Liver (tissue), 9 donors: Measurements from ENCODE around the gene SLC7A14. TPM values are rescaled to one million over a fixed set of nuclear protein-coding genes. Genes with fewer than 3 reads are reported as not detected.

Source experiments
- DNase-seq: peaks from one replicate; pipeline ENCODE4 v3.0.0-alpha.2; 2017; ENCODE audit warnings: low spot score
- H3K27ac ChIP-seq, 2 donors: one replicate each; pipeline ENCODE4 v1.7.0; 2013; ENCODE audit warnings: inconsistent platforms in 2 of 2, low read length in 2 of 2, control low read depth in 1 of 2, low read depth in 1 of 2, mild to moderate bottlenecking in 1 of 2
- H3K27me3 ChIP-seq, 4 donors: one replicate each; pipeline versions ENCODE4 v1.6.1 to v1.7.0; 2013; ENCODE audit warnings: low read length in 3 of 4, inconsistent platforms in 1 of 4, mild to moderate bottlenecking in 1 of 4, moderate library complexity in 1 of 4; ENCODE audit not compliant: control insufficient read depth in 4 of 4, insufficient read depth in 4 of 4
- H3K36me3 ChIP-seq, 4 donors: one replicate each; pipeline versions ENCODE4 v1.6.1 to v1.7.0; 2013; ENCODE audit warnings: low read length in 3 of 4, mild to moderate bottlenecking in 3 of 4, low read depth in 1 of 4, moderate library complexity in 1 of 4; ENCODE audit not compliant: control insufficient read depth in 4 of 4, insufficient read depth in 3 of 4
- H3K4me1 ChIP-seq, 4 donors: one replicate each; pipeline versions ENCODE4 v1.6.1 to v1.7.0; 2013; ENCODE audit warnings: low read length in 3 of 4, mild to moderate bottlenecking in 3 of 4, moderate library complexity in 1 of 4; ENCODE audit not compliant: control insufficient read depth in 4 of 4, insufficient read depth in 4 of 4
- H3K4me3 ChIP-seq, 3 donors: one replicate each; pipeline versions ENCODE4 v1.6.1 to v1.7.0; 2013; ENCODE audit warnings: low read length in 3 of 3, control low read depth in 1 of 3, low read depth in 1 of 3, mild to moderate bottlenecking in 1 of 3
- H3K9ac ChIP-seq, 2 donors: one replicate each; pipeline ENCODE4 v1.7.0; 2013; ENCODE audit warnings: low read length in 2 of 2, mild to moderate bottlenecking in 2 of 2, moderate library complexity in 2 of 2, control low read depth in 1 of 2, low read depth in 1 of 2
- H3K9me3 ChIP-seq, 4 donors: one replicate each; pipeline versions ENCODE4 v1.6.1 to v1.7.0; 2013; ENCODE audit warnings: low read length in 3 of 4; ENCODE audit not compliant: control insufficient read depth in 4 of 4
- CTCF ChIP-seq: fragments of 150-350 bp; IDR thresholded peaks from 2 replicates; pipeline ENCODE4 v1.5.1; 2017; ENCODE audit warnings: improper control_type of control experiment, low read depth, low read length; ENCODE audit not compliant: missing input control
- EGR1 ChIP-seq, 2 donors: IDR thresholded peaks; 2 replicates each; pipeline ENCODE4 v1.6.1; 2016 to 2018; ENCODE audit warnings: antibody characterized with exemption in 2 of 2, low read depth in 2 of 2
- FOXA1 ChIP-seq: IDR thresholded peaks from 2 replicates; pipeline ENCODE4 v1.6.1; 2016; ENCODE audit warnings: antibody characterized with exemption
- FOXA2 ChIP-seq: IDR thresholded peaks from 2 replicates; pipeline ENCODE4 v1.6.1; 2016; ENCODE audit warnings: antibody characterized with exemption
- GABPA ChIP-seq, 2 donors: IDR thresholded peaks in 1 of 2; conservative IDR thresholded peaks in 1 of 2; 2 replicates each; pipeline ENCODE4 v1.6.1; 2016; ENCODE audit warnings: antibody characterized with exemption in 2 of 2, mild to moderate bottlenecking in 1 of 2, moderate library complexity in 1 of 2
- HNF4A ChIP-seq, 2 donors: conservative IDR thresholded peaks; 2 replicates each; pipeline ENCODE4 v1.6.1; 2016; ENCODE audit warnings: antibody characterized with exemption in 2 of 2, mild to moderate bottlenecking in 2 of 2
- HNF4G ChIP-seq: IDR thresholded peaks from 2 replicates; pipeline ENCODE4 v1.6.1; 2016; ENCODE audit warnings: antibody characterized with exemption
- JUND ChIP-seq, 2 donors: IDR thresholded peaks; 2 replicates each; pipeline ENCODE4 v1.6.1; 2016; ENCODE audit warnings: antibody characterized with exemption in 2 of 2
- RAD21 ChIP-seq, 2 donors: IDR thresholded peaks; 2 replicates each; pipeline ENCODE4 v1.6.1; 2016; ENCODE audit warnings: antibody characterized with exemption in 2 of 2, mild to moderate bottlenecking in 2 of 2
- REST ChIP-seq: IDR thresholded peaks from 2 replicates; pipeline ENCODE4 v1.6.1; 2016; ENCODE audit warnings: antibody characterized with exemption, mild to moderate bottlenecking
- RXRA ChIP-seq, 2 donors: IDR thresholded peaks; 2 replicates each; pipeline ENCODE4 v1.6.1; 2017 to 2018; ENCODE audit warnings: antibody characterized with exemption in 2 of 2, mild to moderate bottlenecking in 1 of 2
- SP1 ChIP-seq: IDR thresholded peaks from 2 replicates; pipeline ENCODE4 v1.6.1; 2018; ENCODE audit warnings: antibody characterized with exemption, mild to moderate bottlenecking
- TAF1 ChIP-seq: conservative IDR thresholded peaks from 2 replicates; pipeline ENCODE4 v1.6.1; 2016; ENCODE audit warnings: antibody characterized with exemption, mild to moderate bottlenecking
- YY1 ChIP-seq: IDR thresholded peaks from 2 replicates; pipeline ENCODE4 v1.6.1; 2016; ENCODE audit warnings: antibody characterized with exemption, mild to moderate bottlenecking
- WGBS: extraction: QIAGEN DNeasy Blood & Tissue Kit; methylation state at CpG from one replicate; pipeline ENCODE4 v1.1.7; 2013; 5-methylcytosine and 5-hydroxymethylcytosine counted together
- polyA plus RNA-seq, 2 donors: library from polyadenylated mRNA; stranded (reverse) in 1 of 2; unstranded in 1 of 2; fragments of 200-250 nt in 1 of 2; fragments of >200 nt in 1 of 2; fragmentation: Nextera tagmentation in 1 of 2; extraction: Ambion mirVana in 1 of 2; gene quantifications; one replicate each; pipeline versions ENCODE4 v1.2.1 to v1.2.3, GENCODE V29; 2013 to 2015
- total RNA-seq, 2 donors: library from RNA; depleted of rRNA; stranded (reverse); fragments of >200 nt; gene quantifications; one replicate each; pipeline ENCODE4 v1.2.3, GENCODE V29; 2014
- TF ChIP-seq, protein P1 (sequence below): IDR thresholded peaks from 2 replicates; pipeline ENCODE4 v1.6.1; 2016; ENCODE audit warnings: antibody characterized with exemption
- TF ChIP-seq, protein P2 (sequence below): IDR thresholded peaks from 2 replicates; pipeline ENCODE4 v1.6.1; 2016; ENCODE audit warnings: antibody characterized with exemption
- TF ChIP-seq, protein P3 (sequence below): IDR thresholded peaks from 2 replicates; pipeline ENCODE4 v1.6.1; 2016; ENCODE audit warnings: antibody characterized with exemption
- donor health status: healthy.
- donor health status: healthy.
- donor health status: healthy.
- donor health status: healthy.
- donor health status: healthy.

Gene SLC7A14
- total and polyA plus RNA-seq, 4 donors = under 0.01 to 0.01 (median under 0.01) TPM; not detected in 1

DNA sequence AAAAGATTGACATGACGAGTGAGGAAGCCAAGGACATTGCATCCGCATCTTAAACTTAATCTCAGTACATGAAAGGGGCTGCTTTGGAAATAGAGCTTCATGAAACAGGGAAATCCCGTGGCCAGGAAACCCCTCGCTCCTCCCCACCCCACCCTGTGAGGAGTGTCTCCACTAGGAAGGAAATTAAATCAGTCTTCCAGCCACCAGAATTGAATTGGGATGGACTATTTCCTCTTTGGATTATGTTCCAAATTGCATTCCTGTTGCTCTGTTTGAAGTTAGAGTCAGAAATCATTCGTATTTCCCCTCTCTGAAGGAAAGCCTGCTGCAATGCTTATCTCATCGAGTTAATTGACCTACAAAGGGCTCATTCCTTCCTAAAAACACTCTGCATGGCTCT is 131.4 kb downstream of the SLC7A14 start:
- H3K4me3 ChIP-seq = no peak overlapping the region
- H3K27ac ChIP-seq = no peak overlapping the region
- TF ChIP-seq RAD21 (IDR thresholded peaks at IDR 0.05) (no peak), RXRA (IDR thresholded peaks at IDR 0.05) (no peak), JUND (IDR thresholded peaks at IDR 0.05) (no peak), FOXA1 (no peak), REST (no peak), GABPA (IDR thresholded peaks at IDR 0.05 in 1 of 2, conservative IDR thresholded peaks at IDR 0.05 in 1 of 2) (no peak), YY1 (no peak), FOXA2 (no peak), EGR1 (IDR thresholded peaks at IDR 0.05; ENCODE audit: low read depth in 2 of 2) (no peak), HNF4A (conservative IDR thresholded peaks at IDR 0.05) (no peak), SP1 (no peak), CTCF (no peak), HNF4G (no peak)
- TF ChIP-seq, protein P1, sequence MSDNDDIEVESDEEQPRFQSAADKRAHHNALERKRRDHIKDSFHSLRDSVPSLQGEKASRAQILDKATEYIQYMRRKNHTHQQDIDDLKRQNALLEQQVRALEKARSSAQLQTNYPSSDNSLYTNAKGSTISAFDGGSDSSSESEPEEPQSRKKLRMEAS = no peak
- TF ChIP-seq, protein P2, sequence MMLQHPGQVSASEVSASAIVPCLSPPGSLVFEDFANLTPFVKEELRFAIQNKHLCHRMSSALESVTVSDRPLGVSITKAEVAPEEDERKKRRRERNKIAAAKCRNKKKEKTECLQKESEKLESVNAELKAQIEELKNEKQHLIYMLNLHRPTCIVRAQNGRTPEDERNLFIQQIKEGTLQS = no peak
- DNase-seq = no peak
- 71% methylated on average over 6 of the region's 6 CpGs for WGBS
- H3K9me3 ChIP-seq = no peaks in the 10 kb centered on the region
- no peak overlapping the region for H3K9ac ChIP-seq
- H3K36me3 ChIP-seq = no peaks in the 10 kb centered on the region
- H3K4me1 ChIP-seq = no peaks in the 10 kb centered on the region
- no peaks in the 10 kb centered on the region for H3K27me3 ChIP-seq

DNA sequence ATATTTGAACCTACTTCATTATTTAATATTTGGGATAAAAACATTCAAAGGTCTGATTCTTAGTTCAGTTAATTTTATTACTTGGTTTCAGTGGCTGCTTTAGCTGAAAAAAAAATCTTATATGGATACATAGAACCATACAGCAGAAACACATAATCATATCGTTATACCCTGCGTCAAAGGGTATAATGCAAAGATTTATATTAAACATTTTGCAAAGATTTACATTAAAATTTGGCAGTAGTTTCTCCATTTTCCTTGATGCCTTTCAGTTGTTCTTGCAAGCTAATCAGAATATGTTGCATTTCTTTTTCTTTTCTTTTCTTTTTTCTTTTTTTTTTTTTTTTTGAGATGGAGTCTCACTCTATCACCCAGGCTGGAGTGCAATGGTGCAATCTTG is 135.8 kb downstream of the SLC7A14 start:
- WGBS = over 99% methylated on average over 2 of the region's 2 CpGs
- DNase-seq = no peak
- no peaks in the 10 kb centered on the region for H3K9me3 ChIP-seq
- H3K27me3 ChIP-seq = peaks cover 0 to 3% (median 0%) of the 10 kb centered on the region in 4 donors
- TF ChIP-seq, protein P2 = no peak
- no peak for TF ChIP-seq FOXA1
- TF ChIP-seq HNF4A (conservative IDR thresholded peaks at IDR 0.05) = no peak
- TF ChIP-seq, protein P3, sequence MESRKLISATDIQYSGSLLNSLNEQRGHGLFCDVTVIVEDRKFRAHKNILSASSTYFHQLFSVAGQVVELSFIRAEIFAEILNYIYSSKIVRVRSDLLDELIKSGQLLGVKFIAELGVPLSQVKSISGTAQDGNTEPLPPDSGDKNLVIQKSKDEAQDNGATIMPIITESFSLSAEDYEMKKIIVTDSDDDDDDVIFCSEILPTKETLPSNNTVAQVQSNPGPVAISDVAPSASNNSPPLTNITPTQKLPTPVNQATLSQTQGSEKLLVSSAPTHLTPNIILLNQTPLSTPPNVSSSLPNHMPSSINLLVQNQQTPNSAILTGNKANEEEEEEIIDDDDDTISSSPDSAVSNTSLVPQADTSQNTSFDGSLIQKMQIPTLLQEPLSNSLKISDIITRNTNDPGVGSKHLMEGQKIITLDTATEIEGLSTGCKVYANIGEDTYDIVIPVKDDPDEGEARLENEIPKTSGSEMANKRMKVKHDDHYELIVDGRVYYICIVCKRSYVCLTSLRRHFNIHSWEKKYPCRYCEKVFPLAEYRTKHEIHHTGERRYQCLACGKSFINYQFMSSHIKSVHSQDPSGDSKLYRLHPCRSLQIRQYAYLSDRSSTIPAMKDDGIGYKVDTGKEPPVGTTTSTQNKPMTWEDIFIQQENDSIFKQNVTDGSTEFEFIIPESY = no peak
- no peak for TF ChIP-seq YY1
- TF ChIP-seq TAF1 = no peak
- TF ChIP-seq, protein P1 = no peak
- no peak for TF ChIP-seq GABPA (IDR thresholded peaks at IDR 0.05 in 1 of 2, conservative IDR thresholded peaks at IDR 0.05 in 1 of 2)
- no peak for TF ChIP-seq EGR1 (IDR thresholded peaks at IDR 0.05; ENCODE audit: low read depth in 2 of 2)
- no peak for TF ChIP-seq SP1
- H3K27ac ChIP-seq = no peak overlapping the region
- no peaks in the 10 kb centered on the region for H3K4me1 ChIP-seq
- H3K4me3 ChIP-seq = no peak overlapping the region
- H3K36me3 ChIP-seq = no peaks in the 10 kb centered on the region
- H3K9ac ChIP-seq = no peak overlapping the region
